Left ventricle myocardium superior (tissue), 1 donor: ENCODE results near the gene PMPCB. TPM values are rescaled to one million over a fixed set of nuclear protein-coding genes. Genes with fewer than 3 reads are reported as not detected.

Source experiments
- ATAC-seq: fragments of 200-7000 bp; cut with Tn5 transposase; one replicate; pipeline ENCODE4 v1.9.1; 2020; ENCODE audit warnings: mild to moderate bottlenecking, moderate library complexity
- DNase-seq: peaks from one replicate; pipeline ENCODE4 v3.0.0-alpha.2; 2020
- intact Hi-C: fragments of 100-400 bp; cut with micrococcal nuclease; formaldehyde crosslinking; loops from one replicate; pipeline ENCODE4 v1.11.0; 2022
- total RNA-seq: library from RNA; stranded (reverse); fragmentation: NEBNext Ultra II Directional; extraction: Animal tissue kit (Norgen Biotek cat#: 25700); gene quantifications from one replicate; pipeline ENCODE4 v1.2.1, GENCODE V29; 2021
- donor health status: DM: no; HTN: yes; CAD: no; lungs with severe emphysema.

PMPCB gene
- total RNA-seq, 1 donor from 2014 or later: 79.3 TPM

GRCh38 chr7:103314852-103315251 lies 17.6 kb downstream of the PMPCB start:
- no peak for DNase-seq
- ATAC-seq: no peak
- intact Hi-C loops: no loop called here

GRCh38 chr7:103316380-103316941 lies 19.2 kb downstream of the PMPCB start:
- DNase-seq (no peak), ATAC-seq (no peak)
- intact Hi-C loops: no loop called here

- ATAC-seq (peak; percentile 17), DNase-seq (no peak)
- intact Hi-C loops: no loop called here
These were observed 19.8 kb downstream of the PMPCB start for GRCh38 chr7:103317009-103317408.

- ATAC-seq (no peak), DNase-seq (no peak)
- intact Hi-C loops: no loop called here
These were observed 28.5 kb downstream of the PMPCB start for GRCh38 chr7:103325744-103326143.

GRCh38 chr7:103336761-103337160 lies 39.5 kb downstream of the PMPCB start:
- ATAC-seq (no peak), DNase-seq (no peak)
- intact Hi-C loops: no loop called here

GRCh38 chr7:103338864-103339263 lies 41.6 kb downstream of the PMPCB start:
- no peak for DNase-seq
- ATAC-seq: no peak
- intact Hi-C loops: no loop called here

- no peak for ATAC-seq
- intact Hi-C loops: no loop called here
- DNase-seq: no peak
These were observed 44.2 kb downstream of the PMPCB start for GRCh38 chr7:103341466-103341865.

GRCh38 chr7:103343332-103343731 lies 46.1 kb downstream of the PMPCB start:
- ATAC-seq (no peak), DNase-seq (no peak)
- intact Hi-C loops: no loop called here

- ATAC-seq (no peak), DNase-seq (no peak)
- intact Hi-C loops: no loop called here
These were observed 46.7 kb downstream of the PMPCB start for GRCh38 chr7:103343758-103344452.

- intact Hi-C loops: no loop called here
- ATAC-seq: peak; percentile 94
- DNase-seq: peak; percentile 87
These were observed 47.4 kb downstream of the PMPCB start, which contains the start of gene DNAJC2 for GRCh38 chr7:103344453-103345149. DNAJC2 (minus strand) TSS chr7:103344767; CDS start chr7:103344622, 145 bp downstream.

- no peak for ATAC-seq
- intact Hi-C loops: no loop called here
- DNase-seq: no peak
These were observed 49.2 kb downstream of the PMPCB start for GRCh38 chr7:103346396-103346795.

- peak; percentile 65 for DNase-seq
- intact Hi-C loops: no loop called here
- ATAC-seq: peak; percentile 85
These were observed 50.5 kb downstream of the PMPCB start, which contains the start of gene PSMC2 for GRCh38 chr7:103347507-103348267. PSMC2 (plus strand) TSS chr7:103347643; CDS start chr7:103347712, 69 bp downstream.

GRCh38 chr7:103348452-103348851 lies 51.2 kb downstream of the PMPCB start:
- DNase-seq (no peak), ATAC-seq (no peak)
- intact Hi-C loops: no loop called here

- ATAC-seq (no peak), DNase-seq (no peak)
- intact Hi-C loops: no loop called here
These were observed 51.7 kb downstream of the PMPCB start for GRCh38 chr7:103348959-103349358.

GRCh38 chr7:103349805-103350204 lies 52.6 kb downstream of the PMPCB start:
- ATAC-seq: no peak
- intact Hi-C loops: no loop called here
- DNase-seq: no peak

Other genes with a start within 250 kb of the PMPCB start
- gene FBXL13, start 222.6 kb upstream of the PMPCB start, total RNA-seq: 0.27 TPM
- gene ARMC10, start 222.3 kb upstream of the PMPCB start, total RNA-seq: 19.4 TPM
- gene NAPEPLD, start 148.3 kb upstream of the PMPCB start, total RNA-seq: 16.7 TPM
- 13.9 TPM for gene DNAJC2, start 47.3 kb downstream of the PMPCB start, total RNA-seq
- gene PSMC2, start 50.2 kb downstream of the PMPCB start, total RNA-seq: 117 TPM
- not detected for gene SLC26A5, start 148.8 kb downstream of the PMPCB start, total RNA-seq